ENCODE data around the gene PSMD6.
A peak's percentile ranks its signal among the peaks of the same experiment; 100 is the strongest.

Gene PSMD6

GRCh38 chr3:63976872-63977200 is 46.5 kb downstream of the PSMD6 start:
- no peak for DNase-seq (ENCODE audit: low spot score)

DNA sequence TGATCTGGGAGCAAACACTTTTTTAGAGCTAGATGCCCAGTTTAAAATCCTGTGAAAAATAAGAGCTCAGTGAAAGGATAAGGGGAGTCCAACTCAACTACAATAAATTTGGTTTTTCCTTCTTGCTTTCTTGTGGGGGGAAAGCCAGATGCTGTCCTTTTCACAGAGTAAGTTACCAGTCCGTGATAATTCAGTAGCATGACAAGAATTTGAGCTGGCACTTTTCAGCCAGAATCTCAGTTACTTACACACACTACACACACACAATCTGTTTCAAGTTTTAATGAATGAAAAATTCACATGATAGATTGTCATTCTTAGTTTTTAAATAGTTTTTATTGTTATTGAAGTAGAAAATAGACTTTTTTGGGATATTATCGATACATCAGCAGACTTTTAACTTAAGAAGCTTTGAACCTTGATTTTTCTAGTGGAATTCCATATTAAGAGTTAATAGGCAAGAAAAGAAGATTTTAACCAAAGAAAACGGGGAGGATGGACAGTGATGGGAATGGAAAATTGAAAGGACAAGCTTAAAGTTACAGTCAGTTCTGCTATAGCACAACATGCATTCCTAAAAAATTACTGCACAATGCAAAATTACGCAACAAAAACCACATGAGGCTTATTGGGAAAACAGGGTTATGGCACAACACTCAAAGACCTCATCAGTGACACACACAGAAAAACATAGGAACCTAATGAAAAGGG is 47.0 kb downstream of the PSMD6 start:
- no peak for DNase-seq (ENCODE audit: low spot score)

DNA sequence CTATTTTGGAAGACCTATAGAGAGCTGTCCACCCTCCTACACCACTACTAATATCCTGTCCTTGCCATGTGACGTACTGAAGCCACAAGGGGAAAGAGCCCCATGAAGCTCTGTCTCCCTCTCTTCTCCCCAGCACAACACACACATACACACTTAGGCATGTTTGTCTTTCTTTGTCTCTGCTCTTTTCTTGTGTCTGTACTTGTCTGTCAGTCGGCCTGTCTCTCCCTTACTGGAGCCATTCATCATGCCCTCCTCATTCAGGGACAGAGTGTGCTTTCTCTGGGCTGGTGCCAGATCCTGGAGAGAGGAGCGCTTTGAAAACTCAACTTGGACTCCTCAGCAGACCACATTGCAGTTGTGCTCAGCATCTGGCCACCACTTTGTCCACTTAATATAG is 47.6 kb downstream of the PSMD6 start:
- peak; percentile 65 for DNase-seq (ENCODE audit: low spot score)

DNA sequence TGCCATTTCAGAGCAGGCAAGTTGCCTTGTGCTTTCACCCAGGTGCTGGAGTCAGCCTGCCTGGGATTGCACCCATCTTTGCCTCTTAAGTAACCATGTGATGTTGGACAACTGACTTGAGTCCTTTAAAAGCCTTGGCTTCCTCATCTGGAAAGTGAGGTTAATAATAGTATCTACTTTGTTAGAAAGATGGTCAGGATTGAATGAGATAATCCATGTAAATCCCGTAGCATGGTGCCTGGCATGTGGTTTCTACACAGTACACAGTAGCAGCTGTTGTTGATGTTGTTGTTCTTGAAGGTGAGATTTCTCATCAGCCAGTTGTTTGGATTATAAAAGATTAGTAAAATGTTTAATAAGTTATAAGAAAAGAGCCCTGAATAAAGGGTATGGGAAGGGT is 48.8 kb downstream of the PSMD6 start:
- no peak for DNase-seq (ENCODE audit: low spot score)

GRCh38 chr3:63973406-63973805 is 49.9 kb downstream of the PSMD6 start:
- no peak for DNase-seq (ENCODE audit: low spot score)

DNA sequence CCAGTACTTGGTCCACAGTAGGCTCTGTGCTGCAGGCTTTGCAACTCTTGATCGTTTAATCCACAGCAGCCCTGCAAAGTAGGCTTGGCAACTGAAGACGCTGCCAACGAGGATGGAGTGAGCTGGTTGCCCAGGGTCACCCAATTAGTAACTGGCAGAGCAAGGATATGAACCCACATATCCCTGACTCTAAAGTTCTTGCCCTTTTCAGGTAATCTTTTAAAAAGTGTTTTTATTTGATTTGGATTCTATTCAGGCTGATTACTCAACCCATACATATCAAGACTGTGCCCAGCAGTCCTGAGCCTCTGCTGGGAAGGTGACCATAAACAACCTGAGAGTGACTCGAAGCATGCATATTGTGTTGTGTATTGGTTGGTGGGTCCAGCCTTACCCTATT is 50.3 kb downstream of the PSMD6 start:
- no peak for DNase-seq (ENCODE audit: low spot score)

DNA sequence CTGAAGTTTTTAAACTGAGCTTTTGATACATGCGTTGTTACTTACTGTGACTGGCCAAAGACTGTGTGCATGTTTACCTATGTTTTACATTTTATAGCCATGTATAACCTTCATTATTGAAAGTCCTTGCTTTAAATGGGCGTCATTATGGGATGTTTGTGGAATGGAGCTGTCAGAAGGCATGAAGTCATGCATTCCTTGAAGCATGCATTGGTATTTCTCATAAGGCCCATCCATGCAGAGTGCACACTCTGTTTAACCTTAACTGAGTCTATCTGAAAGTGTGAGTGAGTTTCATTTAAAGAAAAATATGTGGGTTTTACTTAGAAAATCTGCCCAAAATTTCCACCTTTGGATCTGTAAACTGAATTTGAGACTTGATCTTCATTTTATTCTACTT is 51.1 kb downstream of the PSMD6 start:
- no peak for DNase-seq (ENCODE audit: low spot score)

- peak; percentile 69 for DNase-seq (ENCODE audit: low spot score)
Measured at GRCh38 chr3:63970631-63971475, 52.4 kb downstream of the PSMD6 start.

- no peak for DNase-seq (ENCODE audit: low spot score)
Measured at GRCh38 chr3:63969876-63970275, 53.4 kb downstream of the PSMD6 start.

DNA sequence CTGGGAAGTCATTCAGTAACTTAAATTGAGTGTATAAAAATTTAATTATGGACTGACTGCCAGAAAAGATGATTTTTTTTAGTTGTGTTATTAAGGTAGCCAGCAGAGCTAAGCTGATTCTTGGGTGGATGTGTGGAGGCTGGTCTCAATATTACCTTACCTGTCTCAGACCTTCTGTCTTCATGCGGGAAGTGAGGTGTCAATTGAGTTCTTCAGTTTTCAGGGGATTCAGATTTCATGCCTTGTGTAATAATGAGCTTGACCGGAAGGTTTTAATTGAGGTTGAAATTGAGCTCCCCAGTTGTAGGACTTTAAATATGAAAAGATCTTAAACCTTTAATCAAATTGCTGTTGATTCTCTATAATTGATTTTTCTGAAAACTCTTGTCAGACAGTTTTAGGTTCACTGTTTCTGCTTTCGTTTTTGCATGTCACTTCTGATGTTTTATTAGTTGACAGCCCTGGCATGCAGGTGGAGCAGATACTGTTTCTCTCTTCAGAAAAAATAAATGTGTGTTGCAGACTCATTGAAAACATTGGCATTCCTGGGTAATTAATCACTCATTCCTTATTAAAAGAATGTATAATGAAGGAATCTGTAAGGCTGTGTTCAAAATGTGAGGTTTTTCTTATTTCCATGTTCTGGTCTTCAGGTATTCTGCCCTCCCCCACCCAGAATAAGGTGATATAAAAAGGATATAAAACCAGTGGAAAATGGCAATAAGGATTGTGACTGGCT is 54.5 kb downstream of the PSMD6 start:
- DNase-seq (ENCODE audit: low spot score) = no peak

DNA sequence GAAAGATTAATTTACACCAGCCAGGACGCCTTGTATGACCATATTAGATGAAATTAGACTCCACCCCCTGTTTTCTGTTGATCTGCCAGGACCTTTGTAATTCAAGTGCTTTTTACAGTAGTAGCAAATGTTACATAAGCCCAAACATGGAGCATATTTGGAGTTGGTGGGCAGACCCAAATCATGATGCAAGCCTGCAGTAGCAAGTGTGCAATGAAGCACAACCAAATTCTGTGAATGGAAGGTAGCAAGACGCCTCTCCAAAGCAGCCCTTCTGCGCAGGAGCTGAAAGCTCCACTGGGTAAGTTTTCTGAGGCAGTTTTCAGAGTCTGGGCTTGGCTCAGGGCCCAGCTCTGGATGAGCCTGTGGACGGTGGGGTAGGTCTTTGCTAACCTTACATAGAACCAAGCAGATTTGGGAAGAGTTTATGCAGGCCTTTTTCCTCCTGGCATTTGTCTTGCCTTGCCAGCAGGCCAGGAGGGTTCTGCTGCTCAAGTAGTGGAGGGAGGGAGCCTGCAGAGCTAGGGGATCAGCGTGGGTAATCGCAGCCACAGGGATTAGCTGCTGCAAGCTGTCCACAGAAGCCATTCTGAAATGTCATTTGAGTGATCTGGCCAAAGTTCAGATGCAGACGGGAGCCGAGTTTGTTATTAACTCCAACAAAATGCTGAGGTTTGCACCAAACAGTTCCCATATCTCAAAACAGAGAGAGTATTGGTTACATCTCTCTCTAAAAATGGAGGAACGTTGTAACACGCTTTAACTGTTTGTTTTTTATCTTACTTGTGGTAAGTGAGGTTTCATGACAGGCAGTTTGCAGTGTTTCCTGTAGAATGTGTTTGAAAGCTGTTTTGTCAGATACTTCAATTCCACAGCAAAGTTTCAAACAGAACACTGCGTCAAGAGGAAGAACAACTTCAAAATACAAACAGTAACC is 55.4 kb downstream of the PSMD6 start:
- no peak for DNase-seq (ENCODE audit: low spot score)

GRCh38 chr3:63966871-63967270 is 56.4 kb downstream of the PSMD6 start:
- no peak for DNase-seq (ENCODE audit: low spot score)

DNA sequence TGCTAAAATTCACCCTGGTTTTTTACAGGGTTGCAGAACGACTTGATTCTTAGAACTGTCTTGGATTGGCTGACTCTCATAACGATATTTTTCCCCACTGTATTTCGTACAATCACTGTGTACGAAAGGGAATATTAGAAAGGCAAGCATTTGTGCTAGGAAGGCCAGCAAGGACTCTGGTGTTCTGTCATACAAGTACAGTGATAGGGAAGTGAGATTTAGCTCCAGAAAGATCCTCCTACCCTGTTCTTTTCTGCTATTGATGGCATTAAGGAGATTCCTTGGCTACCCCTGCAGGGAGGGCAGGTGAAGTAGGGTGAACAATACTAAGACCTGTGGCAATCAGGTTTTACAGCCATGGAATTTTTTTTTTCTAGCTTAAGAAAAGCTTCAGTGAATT is 57.3 kb downstream of the PSMD6 start:
- DNase-seq (ENCODE audit: low spot score) = no peak

GRCh38 chr3:63964681-63965485 is 58.4 kb downstream of the PSMD6 start:
- DNase-seq (ENCODE audit: low spot score) = no peak

- DNase-seq (ENCODE audit: low spot score) = no peak
Measured at GRCh38 chr3:63963496-63963895, 59.8 kb downstream of the PSMD6 start.

DNA sequence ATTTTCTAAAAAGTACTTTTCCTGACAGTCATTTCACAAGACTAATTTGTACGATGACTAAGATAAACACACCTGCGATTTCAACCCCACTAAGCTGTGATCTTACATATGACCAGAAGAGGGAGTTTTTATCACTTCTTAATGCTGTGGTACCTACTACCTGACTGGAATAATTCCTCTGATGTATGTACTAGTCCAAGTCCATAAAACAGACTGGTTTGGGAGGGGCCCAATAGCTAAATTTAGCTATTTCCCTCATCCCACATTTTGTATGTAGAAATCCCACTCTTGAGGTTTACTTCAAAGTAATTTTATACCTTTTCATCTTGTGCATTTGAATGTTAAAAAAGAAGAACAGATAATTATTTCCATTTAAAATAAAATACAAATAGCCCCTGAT is 61.4 kb downstream of the PSMD6 start:
- DNase-seq (ENCODE audit: low spot score) = no peak
